ENCODE measurements around the gene PDE4D. TPM values are rescaled to one million over a fixed set of nuclear protein-coding genes. Genes with fewer than 3 reads are reported as not detected.

The PDE4D gene
- total RNA-seq, 1 donor from 2014 or later = 39.2 TPM

DNA sequence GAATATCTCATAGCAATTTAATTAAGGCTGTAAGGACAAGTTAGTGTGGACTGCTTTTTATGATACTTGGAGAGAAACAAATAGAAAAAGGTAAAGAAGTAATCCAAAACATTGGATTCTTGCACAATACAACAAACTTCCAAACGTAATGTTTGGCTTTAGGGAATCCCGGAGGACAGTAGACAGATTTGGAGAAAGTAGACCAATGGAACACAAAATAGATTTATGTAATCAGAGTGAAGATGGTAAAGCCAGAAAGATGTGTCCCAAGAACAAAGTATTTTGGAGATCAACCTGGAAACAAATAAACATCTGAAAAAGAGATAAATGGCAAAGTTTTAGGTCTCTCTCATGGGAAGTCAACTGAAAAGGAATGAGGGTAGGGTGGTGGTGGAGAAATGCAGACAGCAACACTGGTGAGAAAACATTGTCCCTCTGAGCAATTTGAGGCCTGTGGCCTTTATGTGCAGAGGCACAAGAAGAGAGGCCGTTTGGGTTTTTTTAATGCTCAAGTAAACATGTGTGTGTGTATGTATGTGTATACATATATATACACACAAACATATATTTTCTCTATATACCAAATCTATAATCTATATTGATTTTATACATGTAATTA is 620.6 kb downstream of the PDE4D start:
- Histone ChIP-seq H3K4me3 (ENCODE audit: low read depth, low read length) (no peak overlapping the region), H3K27me3 (ENCODE audit: control insufficient read depth, insufficient read depth, low read length) (no peaks in the 10 kb centered on the region), H3K36me3 (ENCODE audit: control insufficient read depth, insufficient read depth, low read length) (no peaks in the 10 kb centered on the region)
- TF ChIP-seq, protein P1, sequence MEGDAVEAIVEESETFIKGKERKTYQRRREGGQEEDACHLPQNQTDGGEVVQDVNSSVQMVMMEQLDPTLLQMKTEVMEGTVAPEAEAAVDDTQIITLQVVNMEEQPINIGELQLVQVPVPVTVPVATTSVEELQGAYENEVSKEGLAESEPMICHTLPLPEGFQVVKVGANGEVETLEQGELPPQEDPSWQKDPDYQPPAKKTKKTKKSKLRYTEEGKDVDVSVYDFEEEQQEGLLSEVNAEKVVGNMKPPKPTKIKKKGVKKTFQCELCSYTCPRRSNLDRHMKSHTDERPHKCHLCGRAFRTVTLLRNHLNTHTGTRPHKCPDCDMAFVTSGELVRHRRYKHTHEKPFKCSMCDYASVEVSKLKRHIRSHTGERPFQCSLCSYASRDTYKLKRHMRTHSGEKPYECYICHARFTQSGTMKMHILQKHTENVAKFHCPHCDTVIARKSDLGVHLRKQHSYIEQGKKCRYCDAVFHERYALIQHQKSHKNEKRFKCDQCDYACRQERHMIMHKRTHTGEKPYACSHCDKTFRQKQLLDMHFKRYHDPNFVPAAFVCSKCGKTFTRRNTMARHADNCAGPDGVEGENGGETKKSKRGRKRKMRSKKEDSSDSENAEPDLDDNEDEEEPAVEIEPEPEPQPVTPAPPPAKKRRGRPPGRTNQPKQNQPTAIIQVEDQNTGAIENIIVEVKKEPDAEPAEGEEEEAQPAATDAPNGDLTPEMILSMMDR (IDR thresholded peaks at IDR 0.05; ENCODE audit: insufficient read depth, low read length, poor library complexity, severe bottlenecking) = no peak
- DNase-seq (ENCODE audit: low read depth) = no peak

DNA sequence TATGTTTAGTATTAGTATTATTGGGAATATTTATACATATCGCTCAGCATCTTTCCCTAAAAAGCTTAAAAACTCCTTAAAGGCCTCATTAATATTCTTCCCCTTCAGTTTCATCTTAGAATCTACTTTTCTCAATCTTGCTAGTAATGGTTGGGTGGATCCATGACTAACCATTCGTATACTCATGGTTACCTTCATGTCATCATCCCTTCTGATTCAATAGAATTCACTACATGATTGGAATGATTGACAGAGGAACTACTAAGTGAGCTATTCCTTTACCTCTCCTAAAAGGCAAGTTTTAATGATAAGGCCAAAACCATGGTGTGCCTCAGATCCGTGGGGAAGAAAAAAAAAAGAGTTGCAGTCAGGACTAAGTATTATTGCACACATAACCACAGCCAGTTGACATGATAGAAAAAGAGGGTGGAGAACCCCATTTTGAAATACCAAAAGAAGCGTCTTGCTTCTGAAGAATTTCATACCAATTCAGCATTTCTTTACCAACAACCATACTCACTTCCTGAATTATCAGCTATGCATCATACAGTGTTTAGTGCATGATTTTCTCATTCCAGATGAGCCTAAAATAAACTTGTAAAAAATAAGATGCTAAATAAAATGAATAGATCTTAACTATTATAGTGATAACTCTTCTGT is 624.6 kb downstream of the PDE4D start:
- H3K27me3 ChIP-seq (ENCODE audit: control insufficient read depth, insufficient read depth, low read length) = no peaks in the 10 kb centered on the region
- no peaks in the 10 kb centered on the region for H3K36me3 ChIP-seq (ENCODE audit: control insufficient read depth, insufficient read depth, low read length)
- no peak for DNase-seq (ENCODE audit: low read depth)
- TF ChIP-seq, protein P1 (IDR thresholded peaks at IDR 0.05; ENCODE audit: insufficient read depth, low read length, poor library complexity, severe bottlenecking) = no peak
- no peak overlapping the region for H3K4me3 ChIP-seq (ENCODE audit: low read depth, low read length)

DNA sequence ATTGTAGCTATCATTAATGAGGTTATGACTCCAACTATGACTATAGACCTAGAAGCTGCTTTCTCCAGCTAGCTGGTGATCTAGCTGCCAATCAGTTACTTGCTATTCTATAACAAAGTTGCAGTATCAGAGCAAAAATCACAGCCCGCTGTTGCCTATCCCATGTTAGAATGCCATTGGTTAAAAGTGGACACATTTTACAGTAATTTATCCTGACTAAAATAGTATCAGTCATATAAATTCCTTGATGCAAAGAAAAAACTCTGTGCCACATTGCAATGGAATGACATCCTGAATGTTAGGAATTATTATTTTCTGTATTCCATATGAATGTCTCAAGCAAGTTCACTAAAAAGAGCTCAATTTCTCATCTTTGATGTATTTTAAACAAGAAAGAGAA is 626.5 kb downstream of the PDE4D start:
- TF ChIP-seq, protein P1 (IDR thresholded peaks at IDR 0.05; ENCODE audit: insufficient read depth, low read length, poor library complexity, severe bottlenecking) = no peak
- no peak for DNase-seq (ENCODE audit: low read depth)
- H3K27me3 ChIP-seq (ENCODE audit: control insufficient read depth, insufficient read depth, low read length) = no peaks in the 10 kb centered on the region
- no peak overlapping the region for H3K4me3 ChIP-seq (ENCODE audit: low read depth, low read length)
- no peaks in the 10 kb centered on the region for H3K36me3 ChIP-seq (ENCODE audit: control insufficient read depth, insufficient read depth, low read length)

DNA sequence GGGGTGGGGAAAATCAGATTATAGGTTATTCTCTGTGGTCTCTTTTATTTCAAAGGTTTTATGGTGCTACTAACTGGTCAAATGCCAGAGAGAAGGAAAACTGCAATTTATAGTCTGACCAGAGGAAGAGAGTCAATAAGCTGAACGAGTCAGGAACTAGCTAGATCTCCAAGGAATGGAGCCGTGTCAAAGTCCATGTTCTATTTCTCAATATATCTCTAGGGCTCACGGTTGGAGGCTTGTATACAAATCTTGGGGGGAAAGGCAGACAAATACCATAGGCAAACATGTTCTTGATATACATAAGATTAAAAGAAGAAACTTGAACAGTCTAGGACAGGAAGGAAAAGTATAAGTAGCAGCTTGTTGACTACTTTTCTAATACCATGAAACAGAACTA is 627.1 kb downstream of the PDE4D start:
- TF ChIP-seq, protein P1 (IDR thresholded peaks at IDR 0.05; ENCODE audit: insufficient read depth, low read length, poor library complexity, severe bottlenecking) = no peak
- no peak overlapping the region for H3K4me3 ChIP-seq (ENCODE audit: low read depth, low read length)
- no peaks in the 10 kb centered on the region for H3K27me3 ChIP-seq (ENCODE audit: control insufficient read depth, insufficient read depth, low read length)
- no peaks in the 10 kb centered on the region for H3K36me3 ChIP-seq (ENCODE audit: control insufficient read depth, insufficient read depth, low read length)
- no peak for DNase-seq (ENCODE audit: low read depth)

DNA sequence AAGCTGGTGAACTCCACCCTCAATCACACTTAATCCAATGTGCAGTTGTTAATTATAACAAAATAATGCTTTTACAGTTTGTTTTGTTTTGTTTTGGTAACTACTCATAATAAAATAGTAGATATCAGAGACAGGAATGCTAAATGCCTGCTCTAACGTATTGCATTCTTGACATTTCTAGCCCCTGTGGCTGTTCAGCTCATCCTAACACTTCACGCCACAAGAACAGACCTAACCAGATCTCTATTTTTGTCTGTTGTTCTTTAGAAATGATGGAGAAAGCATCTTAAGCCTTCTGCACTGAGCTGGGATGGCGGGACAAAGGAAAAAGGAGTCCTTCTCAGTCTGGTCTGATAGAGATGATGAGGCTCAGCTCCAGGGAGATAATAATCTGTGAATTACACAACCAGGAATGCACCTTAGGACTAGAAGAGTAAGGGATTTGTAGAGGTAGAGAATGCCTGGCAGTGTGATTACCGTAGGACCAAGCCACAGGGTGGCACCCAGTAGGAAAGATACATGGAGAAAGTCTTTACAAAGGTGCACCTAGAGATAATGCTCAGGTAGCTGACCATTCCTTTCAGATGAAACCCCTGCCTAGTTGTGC is 628.8 kb downstream of the PDE4D start:
- DNase-seq (ENCODE audit: low read depth) = no peak
- no peaks in the 10 kb centered on the region for H3K27me3 ChIP-seq (ENCODE audit: control insufficient read depth, insufficient read depth, low read length)
- no peaks in the 10 kb centered on the region for H3K36me3 ChIP-seq (ENCODE audit: control insufficient read depth, insufficient read depth, low read length)
- H3K4me3 ChIP-seq (ENCODE audit: low read depth, low read length) = no peak overlapping the region
- TF ChIP-seq, protein P1 (IDR thresholded peaks at IDR 0.05; ENCODE audit: insufficient read depth, low read length, poor library complexity, severe bottlenecking) = no peak

Measured in kidney epithelial cell (primary cell).